GM19035 (cell line): Measurements from ENCODE around the gene PLPP7.
"Not testable (repeated sequence)": the region's sequence is repeated elsewhere in the genome, so short reads cannot be mapped to it uniquely, and the experiment has no call there.

Experiments
- ATAC-seq: cut with Tn5 transposase; IDR thresholded peaks from one replicate; pipeline ENCODE4 v1.9.1; 2021; ENCODE audit not compliant: unreplicated experiment

The PLPP7 gene

DNA sequence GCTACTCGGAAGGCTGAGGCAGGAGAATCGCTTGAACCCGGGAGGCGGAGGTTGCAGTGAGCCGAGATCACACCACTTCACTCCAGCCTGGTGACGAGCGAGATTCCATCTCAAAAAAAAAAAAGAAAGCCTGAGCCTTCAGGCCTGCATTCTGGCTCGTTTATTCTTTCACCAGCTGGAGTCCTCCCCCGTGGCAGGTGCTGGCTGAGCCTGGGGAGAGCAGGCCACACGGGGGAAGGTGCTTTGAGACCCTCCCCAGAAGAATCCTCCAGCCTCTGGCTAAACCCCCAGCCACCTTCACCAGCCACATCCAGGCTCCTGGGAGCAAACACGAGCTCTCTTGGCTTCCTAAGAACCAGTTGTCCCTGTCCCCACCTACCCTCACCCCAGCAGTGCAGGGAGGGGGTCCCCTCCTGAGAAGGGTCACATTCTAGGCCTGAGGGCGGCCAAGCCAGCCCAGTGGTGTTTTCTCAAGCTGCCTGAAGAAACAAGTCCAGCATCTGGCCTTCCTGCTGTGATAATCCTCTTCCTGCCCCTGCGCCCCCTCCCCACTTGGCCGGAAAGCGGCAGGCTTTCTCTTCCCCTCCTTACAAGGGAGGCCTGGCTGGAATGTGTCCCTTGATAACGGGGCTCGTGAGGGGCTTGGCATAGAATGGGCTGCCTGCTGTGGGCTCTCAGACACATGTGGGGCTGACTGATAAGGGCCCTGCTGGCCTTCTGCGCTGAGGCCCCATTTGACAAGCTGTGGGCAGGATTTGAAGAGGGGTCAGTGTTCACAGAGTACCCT, 41.5 kb downstream of the PLPP7 start:
- ATAC-seq: no peak

DNA sequence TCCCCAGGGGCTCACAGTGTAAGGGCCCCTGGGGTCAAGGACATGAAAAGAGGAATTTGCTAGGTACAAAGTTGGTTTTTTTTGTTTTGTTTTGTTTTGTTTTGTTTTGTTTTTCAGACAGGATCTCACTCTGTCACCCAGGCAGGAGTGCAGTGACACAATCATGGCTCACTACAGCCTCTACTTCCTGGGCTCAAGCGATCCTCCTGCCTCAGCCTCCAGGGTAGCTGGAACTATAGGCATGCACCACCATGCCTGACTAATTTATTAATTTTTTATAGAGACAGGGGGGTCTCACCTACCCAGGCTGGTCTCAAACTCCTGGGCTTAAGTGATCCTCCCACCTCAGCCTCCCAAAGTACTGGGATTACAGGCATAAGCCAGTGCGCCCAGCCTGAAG, 42.5 kb downstream of the PLPP7 start:
- not testable (repeated sequence) for ATAC-seq

DNA sequence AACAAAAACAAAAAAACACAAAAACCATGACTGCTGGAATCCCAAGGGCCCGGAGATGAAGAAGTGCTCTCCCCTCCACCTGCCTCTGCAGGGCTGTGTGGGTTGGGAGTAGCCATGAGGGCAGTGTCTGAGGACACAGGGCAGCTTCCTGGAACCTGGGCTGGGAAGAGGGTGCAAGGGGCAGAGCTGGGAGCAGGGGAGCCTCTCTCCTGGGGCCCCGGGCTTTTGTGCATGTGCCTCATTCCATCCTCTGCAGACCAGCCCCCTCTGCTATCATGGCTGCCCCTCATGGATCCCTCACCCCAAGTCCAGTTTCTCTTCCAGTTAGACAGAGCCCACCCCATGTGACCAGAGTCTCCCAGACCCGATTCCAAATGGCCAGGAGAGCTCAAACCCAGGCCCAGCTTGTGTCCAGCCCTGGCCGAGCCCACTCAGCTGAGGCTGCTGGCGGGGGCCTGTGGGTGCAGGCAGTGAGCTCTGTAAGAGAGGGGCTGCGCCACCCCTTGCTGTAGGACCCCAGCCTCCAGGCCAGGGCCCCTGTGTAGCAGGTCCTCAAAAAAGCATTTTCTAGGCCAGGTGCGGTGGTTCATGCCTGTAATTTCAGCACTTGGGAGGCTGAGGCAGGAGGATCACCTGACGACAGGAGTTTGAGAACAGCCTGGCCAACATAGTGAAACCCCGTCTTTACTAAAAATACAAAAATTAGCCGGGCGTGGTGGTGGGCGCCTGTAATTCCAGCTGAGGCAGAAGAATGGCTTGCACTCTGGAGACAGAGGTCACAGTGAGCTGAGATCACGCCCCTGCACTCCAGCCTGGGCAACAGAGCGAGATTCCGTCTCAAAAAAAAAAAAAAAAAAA, 44.5 kb downstream of the PLPP7 start:
- no peak for ATAC-seq

DNA sequence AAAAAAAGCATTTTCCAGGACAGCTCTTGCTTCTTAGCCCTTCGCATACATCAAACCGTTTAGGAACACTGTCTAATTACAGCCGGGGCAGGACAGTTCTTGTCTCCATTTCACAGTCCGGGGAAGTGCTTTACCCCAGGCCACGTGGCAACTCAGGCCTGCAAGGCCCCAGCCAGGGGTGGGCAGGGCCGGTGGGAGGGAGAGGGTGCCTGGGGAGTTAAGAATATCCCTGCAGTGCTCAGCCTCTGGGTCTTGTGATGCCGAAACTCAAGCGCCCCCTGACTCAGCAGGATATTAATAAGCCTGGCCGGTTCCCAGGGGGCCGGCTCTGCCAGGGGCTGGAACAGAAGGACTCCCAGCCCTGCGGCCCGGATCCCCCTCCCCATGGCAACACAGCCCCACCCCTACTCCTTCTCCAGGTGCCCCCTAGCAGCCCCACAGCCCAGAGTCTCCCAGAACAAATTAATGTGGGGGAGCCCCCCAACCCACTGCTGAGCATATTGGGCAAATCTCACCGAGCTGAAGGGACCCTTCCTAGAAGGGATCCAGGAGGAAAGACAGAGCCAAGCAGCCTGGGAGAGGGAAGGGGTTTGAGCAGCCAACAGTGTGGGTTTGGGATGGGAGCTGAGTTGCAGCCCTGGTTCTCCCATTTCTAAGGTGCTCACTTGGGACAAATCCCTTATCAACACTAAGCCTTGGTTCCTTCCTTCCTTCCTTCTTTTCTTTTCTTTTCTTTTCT, 45.3 kb downstream of the PLPP7 start:
- ATAC-seq: no peak

DNA sequence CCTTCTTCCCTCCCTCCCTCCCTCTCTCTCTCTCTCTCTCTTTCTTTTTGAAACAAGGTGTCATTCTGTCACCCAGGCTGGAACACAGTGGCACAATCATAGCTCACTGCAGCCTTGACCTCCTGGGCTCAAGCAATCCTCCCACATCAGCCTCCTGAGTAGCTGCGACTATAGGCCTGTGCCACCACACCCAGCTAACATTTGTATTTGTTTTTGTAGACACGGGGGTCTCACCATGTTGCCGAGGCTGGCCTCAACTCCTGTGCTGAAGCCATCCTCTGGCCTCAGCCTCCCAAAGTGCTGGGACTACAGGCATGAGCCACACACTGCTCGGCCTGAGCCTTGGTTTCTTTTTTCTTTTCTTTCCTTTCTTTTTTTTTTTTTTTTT, 45.8 kb downstream of the PLPP7 start:
- no peak for ATAC-seq

DNA sequence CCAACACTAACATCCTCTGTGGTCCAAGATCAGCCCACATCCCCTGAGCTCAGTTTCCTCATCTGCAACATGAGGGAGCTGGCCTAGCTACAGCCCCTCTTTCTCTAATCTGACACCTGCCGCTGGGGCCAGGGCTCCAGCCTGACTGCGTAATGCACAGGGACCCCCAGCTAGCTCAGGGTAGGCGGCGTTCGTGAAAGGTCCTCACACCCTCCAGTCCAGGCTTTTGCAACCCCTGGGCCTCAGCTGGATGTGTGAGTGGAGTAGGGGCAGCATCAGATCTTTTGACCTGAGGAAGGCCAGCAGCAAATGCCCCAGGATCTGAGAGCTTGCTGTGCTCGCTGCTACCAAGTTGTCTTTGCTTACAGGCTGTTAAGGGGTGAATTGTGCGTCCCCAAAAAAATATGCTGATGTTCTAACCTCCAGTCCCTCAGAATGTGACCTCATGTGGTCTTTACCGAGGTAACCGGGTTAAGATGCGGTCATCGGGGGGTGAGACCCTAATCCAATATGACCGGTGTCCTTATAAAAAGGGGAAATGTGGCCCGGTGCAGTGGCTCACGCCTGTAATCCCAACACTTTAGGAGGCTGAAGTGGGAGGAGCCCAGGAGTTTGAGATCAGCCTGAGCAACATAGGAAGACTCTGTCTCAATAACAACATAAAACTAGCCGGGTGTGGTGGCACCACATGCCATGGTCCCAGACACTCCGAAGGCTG, 47.8 kb downstream of the PLPP7 start:
- ATAC-seq: no peak

DNA sequence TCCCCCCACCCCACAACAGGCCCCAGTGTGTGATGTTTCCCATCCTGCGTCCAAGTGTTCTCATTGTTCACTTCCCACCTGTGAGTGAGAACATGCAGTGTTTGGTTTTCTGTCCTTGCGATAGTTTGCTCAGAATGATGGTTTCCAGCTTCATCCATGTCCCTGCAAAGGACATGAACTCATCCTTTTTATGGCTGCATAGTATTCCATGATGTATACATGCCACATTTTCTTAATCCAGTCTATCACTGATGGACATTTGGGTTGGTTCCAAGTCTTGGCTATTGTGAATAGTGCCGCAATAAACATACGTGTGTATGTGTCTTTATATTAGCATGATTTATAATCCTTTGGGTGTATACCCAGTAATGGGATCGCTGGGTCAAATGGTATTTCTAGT, 49.7 kb downstream of the PLPP7 start:
- not testable (repeated sequence) for ATAC-seq

DNA sequence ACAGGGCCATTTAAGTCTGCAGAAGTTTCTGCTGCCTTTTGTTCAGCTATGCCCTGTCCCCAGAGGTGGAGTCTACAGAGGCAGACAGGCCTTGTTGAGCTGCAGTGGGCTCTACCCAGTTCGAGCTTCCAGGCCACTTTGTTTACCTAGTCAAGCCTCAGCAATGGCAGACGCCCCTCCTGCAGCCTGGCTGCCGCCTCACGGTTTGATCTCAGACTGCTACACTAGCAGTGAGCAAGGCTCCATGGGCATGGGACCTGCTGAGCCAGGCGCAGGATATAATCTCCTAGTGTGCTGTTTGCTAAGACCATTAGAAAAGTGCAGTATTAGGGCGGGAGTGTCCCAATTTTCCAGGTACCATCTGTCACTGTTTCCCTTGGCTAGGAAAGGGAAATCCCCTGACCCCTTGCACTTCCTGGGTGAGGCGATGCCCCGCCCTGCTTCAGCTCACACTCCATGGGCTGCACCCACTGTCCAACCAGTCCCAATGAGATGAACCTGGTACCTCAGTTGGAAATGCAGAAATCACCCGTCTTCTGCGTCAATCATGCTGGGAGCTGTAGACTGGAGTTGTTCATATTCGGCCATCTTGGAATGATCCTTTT, 55.5 kb downstream of the PLPP7 start:
- not testable (repeated sequence) for ATAC-seq

DNA sequence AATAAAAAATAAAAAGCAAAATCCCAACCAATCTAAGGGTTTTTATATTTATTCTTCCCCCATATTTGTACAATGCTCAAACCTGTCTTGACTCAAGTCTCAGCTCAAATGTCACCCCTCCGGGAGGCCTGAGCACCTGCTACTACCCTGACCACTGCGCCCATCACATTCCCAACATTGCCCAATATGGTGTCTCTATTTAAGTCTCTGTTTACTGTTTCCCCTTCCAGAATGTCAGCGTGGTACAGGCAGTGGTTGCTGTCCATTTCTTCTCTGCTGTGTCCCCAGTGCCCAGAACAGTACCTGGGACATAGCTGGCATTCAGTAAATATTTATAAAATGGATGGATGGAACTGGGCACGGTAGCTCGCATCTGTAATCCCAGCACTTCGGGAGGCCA, 57.0 kb downstream of the PLPP7 start:
- ATAC-seq: no peak

DNA sequence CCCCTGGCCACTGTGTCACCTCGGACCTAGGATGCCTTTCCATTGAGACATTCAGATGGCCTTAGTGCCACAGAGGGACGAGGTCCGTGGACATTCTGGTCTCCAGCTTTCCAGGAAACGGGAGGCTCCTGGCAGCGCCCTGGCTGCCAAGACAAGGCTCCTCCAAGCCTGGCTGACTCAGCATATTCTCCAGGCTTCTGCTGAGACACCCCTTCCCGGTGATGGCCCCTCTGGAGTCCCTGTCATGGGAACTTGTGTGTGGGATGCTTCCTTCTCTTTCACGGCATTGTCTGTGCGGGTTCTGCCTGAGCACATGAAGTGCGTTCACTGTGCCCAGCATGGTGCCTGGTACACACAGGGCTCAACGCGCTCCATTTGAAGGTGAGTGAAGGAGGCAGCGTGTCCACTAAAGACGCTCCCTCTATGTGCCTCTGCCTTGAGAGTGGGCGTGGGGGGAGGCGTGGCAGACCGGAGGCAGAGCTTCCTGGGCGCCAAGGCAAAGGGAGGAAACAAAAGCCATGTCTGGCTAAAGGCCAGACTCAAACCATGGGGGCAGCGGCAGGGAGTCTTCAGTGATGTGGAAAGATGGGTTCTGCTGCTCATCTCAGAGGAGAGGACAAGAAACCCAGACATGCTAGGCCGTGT, 58.0 kb downstream of the PLPP7 start:
- no peak for ATAC-seq

DNA sequence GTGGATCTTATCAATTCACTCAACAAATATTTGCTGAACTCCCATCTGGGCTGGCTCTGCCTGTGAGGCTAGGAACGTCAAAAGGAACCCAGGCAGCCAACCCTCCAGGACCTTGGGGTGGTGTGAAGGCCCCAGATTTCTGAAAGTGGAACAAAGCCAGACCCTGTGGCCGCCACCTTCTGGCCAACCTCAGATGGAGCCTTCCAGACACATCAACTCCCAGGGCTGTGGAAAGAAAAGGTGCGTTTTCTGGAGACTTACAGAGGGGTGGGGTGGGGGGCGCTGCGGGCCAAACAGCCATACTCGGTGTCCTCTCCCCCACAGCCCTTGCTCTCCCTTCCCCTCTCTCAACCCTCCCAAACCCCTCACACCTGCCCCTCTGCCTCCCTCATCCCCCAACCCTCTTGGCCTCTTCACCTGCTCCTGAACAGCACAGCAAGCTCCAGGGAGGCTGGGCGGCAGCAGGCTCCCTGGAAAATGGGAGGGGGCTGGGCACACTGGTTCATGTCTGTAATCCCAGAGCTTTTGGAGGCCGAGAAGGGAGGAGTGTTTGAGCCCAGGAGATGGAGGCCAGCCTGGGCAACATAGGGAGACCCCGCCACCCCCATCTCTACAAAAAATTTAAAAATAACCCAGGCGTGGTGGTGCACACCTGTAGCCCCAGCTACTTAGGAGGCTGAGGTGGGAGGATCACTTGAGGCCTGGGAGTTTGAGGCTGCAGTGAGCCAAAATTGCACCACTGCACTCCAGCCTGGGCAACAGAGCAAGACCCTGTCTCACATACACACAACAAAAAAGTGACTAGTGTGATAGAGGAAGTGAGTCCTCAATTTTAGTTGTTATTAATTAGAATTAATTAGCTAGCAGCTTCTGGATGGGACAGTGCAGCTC, 59.4 kb downstream of the PLPP7 start:
- ATAC-seq: no peak

DNA sequence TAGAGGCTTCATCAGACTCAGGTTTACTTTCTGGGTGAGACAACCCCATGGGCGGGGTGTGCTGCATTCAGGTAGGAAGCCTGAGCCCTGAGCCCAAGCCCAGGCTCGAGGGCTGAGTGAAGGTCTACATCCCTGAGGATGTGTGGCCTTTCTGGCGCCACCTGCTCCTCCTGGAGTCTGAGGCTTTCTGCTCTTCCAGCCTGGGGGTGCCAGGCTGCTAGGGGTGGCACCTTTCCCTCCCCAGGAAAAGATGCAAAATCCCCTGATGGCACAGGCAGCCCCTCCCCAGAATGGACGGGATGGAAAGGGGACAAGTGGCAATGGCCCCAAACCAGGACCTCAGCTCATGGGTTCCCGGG, 60.0 kb downstream of the PLPP7 start:
- ATAC-seq: no peak

DNA sequence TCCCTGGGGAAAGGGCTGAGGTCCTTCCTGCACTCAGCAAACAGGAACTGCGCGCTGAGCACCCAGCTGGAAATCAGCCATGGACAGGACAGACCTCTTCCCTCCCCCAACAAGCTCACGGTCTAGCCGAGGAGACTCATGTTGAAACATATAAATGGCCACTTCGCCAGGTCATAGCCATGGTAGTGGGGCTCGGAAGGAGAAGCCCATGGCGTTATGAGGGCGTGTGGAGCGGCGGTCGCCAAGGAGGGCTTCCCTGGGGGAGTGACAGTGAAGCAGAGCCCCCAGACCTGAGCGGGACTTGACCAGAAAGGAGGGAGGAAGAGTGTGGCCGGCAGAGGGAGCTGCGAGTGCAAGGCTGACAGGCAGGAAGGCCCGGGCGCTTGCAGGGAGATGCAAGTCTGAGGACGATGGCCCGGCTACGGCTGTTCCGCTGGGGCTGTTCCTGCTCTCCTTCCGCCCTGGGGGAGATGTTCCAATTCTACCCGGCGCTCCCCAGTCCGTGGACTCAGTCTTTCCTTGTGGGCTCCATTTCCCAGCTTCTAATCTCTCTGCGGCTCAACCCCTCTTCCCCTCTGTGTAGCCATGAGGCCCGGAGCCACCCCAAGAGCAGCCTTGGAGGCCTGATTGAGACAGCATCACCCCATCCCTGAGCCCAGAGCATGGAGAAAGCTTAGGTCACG, 60.5 kb downstream of the PLPP7 start:
- ATAC-seq: no peak

DNA sequence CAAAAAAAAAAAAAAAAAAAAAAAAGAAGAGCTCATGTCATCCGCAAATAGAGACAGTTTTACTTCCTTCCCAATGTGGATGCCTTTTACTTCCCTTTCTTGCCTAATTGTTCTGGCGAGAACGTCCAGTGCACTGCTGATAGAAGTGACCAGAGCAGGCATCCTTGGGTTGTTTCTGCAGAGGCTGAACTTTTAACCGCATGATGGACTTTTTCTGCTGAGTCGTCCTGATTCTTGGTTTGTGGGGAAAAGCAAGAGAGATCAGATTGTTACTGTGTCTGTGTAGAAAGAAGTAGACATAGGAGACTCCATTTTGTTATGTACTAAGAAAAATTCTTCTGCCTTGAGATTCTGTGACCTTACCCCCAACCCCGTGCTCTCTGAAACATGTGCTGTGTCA, 67.0 kb downstream of the PLPP7 start:
- not testable (repeated sequence) for ATAC-seq

DNA sequence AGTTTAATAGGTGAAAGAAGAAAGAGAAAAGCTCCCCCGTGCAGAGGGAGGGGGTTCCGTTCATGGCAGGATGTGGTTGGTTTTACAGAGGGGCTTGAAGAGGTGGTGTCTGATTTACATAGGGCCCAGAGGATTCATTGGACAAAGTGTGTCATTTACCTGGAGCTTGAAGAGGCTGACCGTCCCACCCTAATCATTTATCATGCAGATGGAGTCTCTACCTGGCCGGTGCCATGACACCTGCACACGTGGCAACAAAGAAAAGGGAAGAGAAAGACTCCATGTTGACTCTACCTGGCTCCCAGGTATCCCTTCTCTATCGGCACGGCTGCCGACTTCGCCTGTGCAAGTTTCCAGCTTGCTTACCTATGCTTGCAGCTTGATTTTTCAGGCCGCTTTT, 69.0 kb downstream of the PLPP7 start:
- ATAC-seq: no peak
